ENCODE measurements around the gene R3HDM1. TPM values are rescaled to one million over a fixed set of nuclear protein-coding genes. Genes with fewer than 3 reads are reported as not detected.

Gene R3HDM1
- total RNA-seq: 8.4 and 9.5 TPM in 2 replicates

GRCh38 chr2:135531231-135532197, at the start of gene R3HDM1:
Gene R3HDM1, plus strand, starts transcription at chr2:135531484. Its CDS starts 73,362 bp downstream, at chr2:135604846.

GRCh38 chr2:135530313-135531230, 712 bp upstream of the R3HDM1 start, which contains the start of gene ZRANB3:
Gene ZRANB3, minus strand, starts transcription at chr2:135531218.

GRCh38 chr2:135741395-135742324, 210.4 kb downstream of the R3HDM1 start, which contains the start of gene UBXN4:
Gene UBXN4, plus strand, starts transcription at chr2:135741855. Its CDS starts 75 bp downstream, at chr2:135741930.

Other genes with a start within 250 kb of the R3HDM1 start
- 6.3 and 7.9 TPM in 2 replicates for gene ZRANB3, start 266 bp upstream of the R3HDM1 start, total RNA-seq
- gene UBXN4, start 210.4 kb downstream of the R3HDM1 start, total RNA-seq: 65.6 and 79.0 TPM in 2 replicates

Measured in smooth muscle cell of the pulmonary artery (primary cell).